CD14-positive monocyte (primary cell): ENCODE measurements around the gene SATB2. TPM values are rescaled to one million over a fixed set of nuclear protein-coding genes. Genes with fewer than 3 reads are reported as not detected.

Experiments
- DNase-seq, 3 donors: peaks; one replicate each; pipeline ENCODE4 v3.0.0-alpha.2; 2011 to 2022
- H2AFZ ChIP-seq: 2 replicates; pipeline ENCODE4 v1.6.0; 2012; ENCODE audit warnings: mild to moderate bottlenecking, low read depth, low read length, inconsistent platforms; ENCODE audit not compliant: insufficient read depth, poor library complexity, severe bottlenecking
- H3K27ac ChIP-seq, 2 donors: 1 replicate in 1 of 2; 2 replicates in 1 of 2; pipeline ENCODE4 v1.5.1; 2012 to 2013; ENCODE audit warnings: low read length in 2 of 2, control low read depth in 1 of 2, inconsistent platforms in 1 of 2, low read depth in 1 of 2, mild to moderate bottlenecking in 1 of 2
- H3K27me3 ChIP-seq, 2 donors: one replicate each; pipeline versions ENCODE4 v1.6.0 to v1.6.1; 2011 to 2013; ENCODE audit warnings: low read length in 2 of 2; ENCODE audit not compliant: control insufficient read depth in 2 of 2, insufficient read depth in 2 of 2
- H3K36me3 ChIP-seq, 2 donors: replicated peaks in 1 of 2; 1 replicate in 1 of 2; 2 replicates in 1 of 2; pipeline versions ENCODE4 v1.5.1 to v1.6.1; 2012 to 2013; ENCODE audit warnings: low read length in 2 of 2, control low read depth in 1 of 2, inconsistent platforms in 1 of 2, mild to moderate bottlenecking in 1 of 2; ENCODE audit not compliant: insufficient read depth in 2 of 2, control insufficient read depth in 1 of 2
- H3K4me1 ChIP-seq, 2 donors: 1 replicate in 1 of 2; 2 replicates in 1 of 2; pipeline versions ENCODE4 v1.5.1 to v1.6.1; 2012 to 2013; ENCODE audit warnings: low read length in 2 of 2, control low read depth in 1 of 2, inconsistent platforms in 1 of 2, mild to moderate bottlenecking in 1 of 2, moderate library complexity in 1 of 2; ENCODE audit not compliant: insufficient read depth in 2 of 2, control insufficient read depth in 1 of 2
- H3K4me2 ChIP-seq: replicated peaks from 2 replicates; pipeline ENCODE3; 2012; ENCODE audit warnings: low read length, moderate library complexity, mild to moderate bottlenecking; ENCODE audit not compliant: poor library complexity, severe bottlenecking; ENCODE audit errors: extremely low read depth
- H3K4me3 ChIP-seq, 3 experiments: fragments of 200-600 bp in 1 of 3; sonication (generic) in 1 of 3; replicated peaks in 1 of 3; 1 replicate in 2 of 3; 2 replicates in 1 of 3; pipeline ENCODE4 v1.5.1; 2011 to 2013; ENCODE audit warnings: low read length in 3 of 3, mild to moderate bottlenecking in 3 of 3, control low read depth in 2 of 3, low read depth in 2 of 3, inconsistent platforms in 1 of 3, moderate library complexity in 1 of 3
- H3K79me2 ChIP-seq: 2 replicates; pipeline ENCODE4 v1.6.0; 2012; ENCODE audit warnings: mild to moderate bottlenecking, control low read depth, inconsistent platforms, low read length, moderate library complexity; ENCODE audit not compliant: insufficient read depth
- H3K9ac ChIP-seq: 2 replicates; pipeline ENCODE4 v1.6.0; 2017; ENCODE audit warnings: low read length, mild to moderate bottlenecking; ENCODE audit not compliant: insufficient read depth, poor library complexity, severe bottlenecking
- H3K9me3 ChIP-seq, 2 donors: replicated peaks in 1 of 2; 1 replicate in 1 of 2; 2 replicates in 1 of 2; pipeline versions ENCODE4 v1.5.1 to v1.6.1; 2012 to 2013; ENCODE audit warnings: low read length in 2 of 2, control low read depth in 1 of 2; ENCODE audit not compliant: control insufficient read depth in 1 of 2, insufficient read depth in 1 of 2
- H4K20me1 ChIP-seq: 2 replicates; pipeline ENCODE4 v1.6.0; 2012; ENCODE audit warnings: mild to moderate bottlenecking, low read length, control low read depth, moderate library complexity; ENCODE audit not compliant: insufficient read depth
- H3K27ac Mint-ChIP-seq, 7 donors: one replicate each; pipeline ENCODE4 v1.8.0; 2020; ENCODE audit warnings: mild to moderate bottlenecking in 7 of 7, mixed read lengths in 7 of 7, moderate library complexity in 6 of 7, inconsistent platforms in 2 of 7
- H3K27me3 Mint-ChIP-seq, 3 donors: one replicate each; pipeline ENCODE4 v1.8.0; 2021 to 2022; ENCODE audit warnings: low read depth in 3 of 3, mild to moderate bottlenecking in 3 of 3, mixed read lengths in 3 of 3, moderate library complexity in 3 of 3, inconsistent platforms in 1 of 3
- H3K36me3 Mint-ChIP-seq, 2 donors: one replicate each; pipeline ENCODE4 v1.8.0; 2020; ENCODE audit warnings: mixed read lengths in 2 of 2, inconsistent platforms in 1 of 2, mild to moderate bottlenecking in 1 of 2
- H3K4me1 Mint-ChIP-seq: one replicate; pipeline ENCODE4 v1.8.0; 2020; ENCODE audit warnings: mild to moderate bottlenecking, mixed read lengths
- H3K4me3 Mint-ChIP-seq, 2 donors: one replicate each; pipeline ENCODE4 v1.8.0; 2020; ENCODE audit warnings: mild to moderate bottlenecking in 2 of 2, mixed read lengths in 2 of 2, moderate library complexity in 1 of 2
- H3K9me3 Mint-ChIP-seq, 7 donors: one replicate each; pipeline ENCODE4 v1.8.0; 2020 to 2022; ENCODE audit warnings: mixed read lengths in 7 of 7, mild to moderate bottlenecking in 6 of 7, moderate library complexity in 6 of 7, inconsistent platforms in 2 of 7
- CTCF ChIP-seq: fragments of 200-600 bp; IDR thresholded peaks from one replicate; pipeline ENCODE4 v1.8.0; 2022; ENCODE audit warnings: antibody characterized with exemption, mild to moderate bottlenecking
- WGBS: methylation state at CpG from one replicate; pipeline ENCODE4 v1.1.5; 2013; ENCODE audit warnings: missing lambda C conversion rate; ENCODE audit not compliant: insufficient coverage; 5-methylcytosine and 5-hydroxymethylcytosine counted together
- intact Hi-C, 2 donors: fragments of 100-400 bp; cut with micrococcal nuclease; formaldehyde crosslinking; loops; one replicate each; pipeline versions ENCODE4 v1.15.0 to v1.15.1; 2023
- polyA plus RNA-seq, 3 donors: library from polyadenylated mRNA; depleted of rRNA in 1 of 3; unstranded in 2 of 3; stranded (reverse) in 1 of 3; fragments of 300-500 nt in 2 of 3; fragments of >200 nt in 1 of 3; fragmentation: Illumina TruSeq in 2 of 3; gene quantifications; 1 replicate in 2 of 3; 2 replicates in 1 of 3; pipeline ENCODE4 v1.2.3, GENCODE V29; 2012 to 2021

The SATB2 gene
- polyA plus RNA-seq, 3 donors = 0.13 to 0.69 (median 0.14) TPM

- TF ChIP-seq CTCF = no peak
- no peak overlapping the region for H3K4me3 Mint-ChIP-seq
Observed at GRCh38 chr2:199325881-199326280, 131.9 kb downstream of the SATB2 start.

GRCh38 chr2:199322151-199322550, 135.6 kb downstream of the SATB2 start:
- Histone ChIP-seq H3K27ac (no peak overlapping the region), H3K36me3 (no peaks in the 10 kb centered on the region), H3K9ac (no peak overlapping the region), H3K27me3 (no peaks in the 10 kb centered on the region), H3K9me3 (no peaks in the 10 kb centered on the region), H3K4me2 (no peak overlapping the region), H3K79me2 (no peaks in the 10 kb centered on the region), H2AFZ (no peak overlapping the region), H4K20me1 (no peaks in the 10 kb centered on the region), H3K4me3 (no peak overlapping the region), H3K4me1 (no peaks in the 10 kb centered on the region)
- no peak overlapping the region for H3K4me3 Mint-ChIP-seq
- no CpG with 5 or more reads among the region's 1 CpG for WGBS
- no peak for DNase-seq
- intact Hi-C loops = no loop called here
- H3K9me3 Mint-ChIP-seq = peaks cover 0 to 2% (median 0%) of the 10 kb centered on the region in 7 donors
- H3K36me3 Mint-ChIP-seq = no peaks in the 10 kb centered on the region
- no peaks in the 10 kb centered on the region for H3K27me3 Mint-ChIP-seq
- TF ChIP-seq CTCF = no peak
- no peak overlapping the region for H3K27ac Mint-ChIP-seq
- H3K4me1 Mint-ChIP-seq = no peaks in the 10 kb centered on the region

More at GRCh38 chr2:199325881-199326280, 131.9 kb downstream of the SATB2 start:
- no peak overlapping the region for H3K9ac ChIP-seq
- WGBS = no CpG with 5 or more reads among the region's 1 CpG
- no peaks in the 10 kb centered on the region for H3K4me1 Mint-ChIP-seq
- intact Hi-C loops = no loop called here
- H3K9me3 ChIP-seq = no peaks in the 10 kb centered on the region
- H3K27ac ChIP-seq = no peak overlapping the region
- no peaks in the 10 kb centered on the region for H4K20me1 ChIP-seq
- H3K4me3 ChIP-seq = no peak overlapping the region
- peaks cover 0 to 2% (median 0%) of the 10 kb centered on the region in 3 donors for H3K27me3 Mint-ChIP-seq
- no peaks in the 10 kb centered on the region for H3K4me1 ChIP-seq
- H3K4me2 ChIP-seq = no peak overlapping the region
- peaks cover 0 to 2% (median 0%) of the 10 kb centered on the region in 7 donors for H3K9me3 Mint-ChIP-seq
- H2AFZ ChIP-seq = no peak overlapping the region
- no peak overlapping the region for H3K27ac Mint-ChIP-seq
- no peaks in the 10 kb centered on the region for H3K27me3 ChIP-seq
- H3K79me2 ChIP-seq = no peaks in the 10 kb centered on the region
- H3K36me3 ChIP-seq = no peaks in the 10 kb centered on the region
- no peak for DNase-seq
- no peaks in the 10 kb centered on the region for H3K36me3 Mint-ChIP-seq
